HG03558 (cell line): ENCODE results near the gene REXO1.
"Not testable (repeated sequence)": the region's sequence is repeated elsewhere in the genome, so short reads cannot be mapped to it uniquely, and the experiment has no call there.

Source experiments
- ATAC-seq: cut with Tn5 transposase; IDR thresholded peaks from one replicate; pipeline ENCODE4 v1.9.1; 2021; ENCODE audit warnings: moderate number of reproducible peaks; ENCODE audit not compliant: unreplicated experiment; ENCODE audit errors: extremely low read depth

REXO1 gene, protein sequence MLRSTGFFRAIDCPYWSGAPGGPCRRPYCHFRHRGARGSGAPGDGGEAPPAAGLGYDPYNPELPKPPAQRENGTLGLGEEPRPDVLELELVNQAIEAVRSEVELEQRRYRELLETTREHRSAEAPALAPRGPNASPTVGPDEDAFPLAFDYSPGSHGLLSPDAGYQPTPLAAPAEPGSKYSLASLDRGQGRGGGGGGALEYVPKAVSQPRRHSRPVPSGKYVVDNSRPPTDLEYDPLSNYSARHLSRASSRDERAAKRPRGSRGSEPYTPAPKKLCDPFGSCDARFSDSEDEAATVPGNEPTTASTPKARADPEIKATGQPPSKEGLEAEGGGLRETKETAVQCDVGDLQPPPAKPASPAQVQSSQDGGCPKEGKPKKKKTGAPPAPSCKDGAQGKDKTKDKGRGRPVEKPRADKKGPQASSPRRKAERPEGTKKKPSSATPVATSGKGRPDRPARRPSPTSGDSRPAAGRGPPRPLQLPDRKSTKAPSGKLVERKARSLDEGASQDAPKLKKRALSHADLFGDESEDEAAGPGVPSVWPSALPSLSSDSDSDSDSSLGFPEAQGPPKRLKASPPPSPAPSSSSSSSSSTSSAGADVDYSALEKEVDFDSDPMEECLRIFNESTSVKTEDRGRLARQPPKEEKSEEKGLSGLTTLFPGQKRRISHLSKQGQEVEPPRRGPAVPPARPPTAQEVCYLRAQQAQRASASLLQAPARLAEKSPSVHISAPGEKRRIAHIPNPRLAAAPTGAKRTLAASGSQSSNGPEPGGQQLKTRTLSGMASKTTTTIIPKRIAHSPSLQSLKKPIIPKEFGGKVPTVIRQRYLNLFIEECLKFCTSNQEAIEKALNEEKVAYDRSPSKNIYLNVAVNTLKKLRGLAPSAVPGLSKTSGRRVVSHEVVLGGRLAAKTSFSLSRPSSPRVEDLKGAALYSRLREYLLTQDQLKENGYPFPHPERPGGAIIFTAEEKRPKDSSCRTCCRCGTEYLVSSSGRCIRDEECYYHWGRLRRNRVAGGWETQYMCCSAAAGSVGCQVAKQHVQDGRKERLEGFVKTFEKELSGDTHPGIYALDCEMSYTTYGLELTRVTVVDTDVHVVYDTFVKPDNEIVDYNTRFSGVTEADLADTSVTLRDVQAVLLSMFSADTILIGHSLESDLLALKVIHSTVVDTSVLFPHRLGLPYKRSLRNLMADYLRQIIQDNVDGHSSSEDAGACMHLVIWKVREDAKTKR

GRCh38 chr19:1848399-1849131 lies at the start of gene REXO1:
REXO1 (minus strand) TSS chr19:1848483; CDS start chr19:1848358, 125 bp downstream.
- ATAC-seq = peak; percentile 37

GRCh38 chr19:1896508-1896907 lies 48.2 kb upstream of the REXO1 start:
- ATAC-seq = no peak

GRCh38 chr19:1893791-1894190 lies 45.5 kb upstream of the REXO1 start:
- ATAC-seq = no peak

GRCh38 chr19:1889907-1890306 lies 41.6 kb upstream of the REXO1 start:
- ATAC-seq = no peak

DNA sequence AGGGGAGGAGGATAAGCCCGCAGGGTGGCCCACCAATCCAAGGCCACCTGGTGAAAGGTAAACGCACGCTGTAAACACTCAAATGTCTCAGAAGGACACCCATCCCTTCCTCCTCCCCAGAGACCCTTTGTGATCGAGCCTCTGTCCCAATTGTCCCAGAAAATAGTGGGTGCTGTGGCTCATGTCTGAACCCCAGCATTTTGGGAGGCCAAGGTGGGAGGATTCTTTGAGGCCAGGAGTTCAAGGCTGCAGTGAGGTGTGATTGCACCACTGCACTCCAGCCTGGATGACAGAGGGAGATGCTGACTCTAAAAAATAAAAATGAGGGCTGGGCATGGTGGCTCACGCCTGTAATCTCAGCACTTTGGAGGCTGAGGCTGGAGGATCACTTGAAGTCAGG lies 40.1 kb upstream of the REXO1 start:
- no peak for ATAC-seq

DNA sequence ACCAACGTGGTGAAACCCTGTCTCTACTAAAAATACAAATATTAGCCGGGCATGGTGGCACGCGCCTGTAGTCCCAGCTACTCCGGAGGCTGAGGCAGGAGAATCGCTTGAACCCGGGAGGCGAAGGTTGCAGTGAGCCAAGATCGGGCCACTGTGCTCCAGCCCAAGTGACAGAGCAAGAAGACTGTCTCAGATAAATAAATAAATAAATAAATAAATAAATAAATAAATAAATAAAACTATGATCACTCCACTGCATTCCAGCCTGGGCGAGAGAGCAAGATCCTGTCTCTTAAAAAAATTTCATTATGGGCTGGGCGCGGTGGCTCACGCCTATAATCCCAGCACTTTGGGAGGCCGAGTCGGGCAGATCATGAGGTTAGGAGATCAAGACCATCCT lies 38.1 kb upstream of the REXO1 start:
- ATAC-seq = not testable (repeated sequence)

DNA sequence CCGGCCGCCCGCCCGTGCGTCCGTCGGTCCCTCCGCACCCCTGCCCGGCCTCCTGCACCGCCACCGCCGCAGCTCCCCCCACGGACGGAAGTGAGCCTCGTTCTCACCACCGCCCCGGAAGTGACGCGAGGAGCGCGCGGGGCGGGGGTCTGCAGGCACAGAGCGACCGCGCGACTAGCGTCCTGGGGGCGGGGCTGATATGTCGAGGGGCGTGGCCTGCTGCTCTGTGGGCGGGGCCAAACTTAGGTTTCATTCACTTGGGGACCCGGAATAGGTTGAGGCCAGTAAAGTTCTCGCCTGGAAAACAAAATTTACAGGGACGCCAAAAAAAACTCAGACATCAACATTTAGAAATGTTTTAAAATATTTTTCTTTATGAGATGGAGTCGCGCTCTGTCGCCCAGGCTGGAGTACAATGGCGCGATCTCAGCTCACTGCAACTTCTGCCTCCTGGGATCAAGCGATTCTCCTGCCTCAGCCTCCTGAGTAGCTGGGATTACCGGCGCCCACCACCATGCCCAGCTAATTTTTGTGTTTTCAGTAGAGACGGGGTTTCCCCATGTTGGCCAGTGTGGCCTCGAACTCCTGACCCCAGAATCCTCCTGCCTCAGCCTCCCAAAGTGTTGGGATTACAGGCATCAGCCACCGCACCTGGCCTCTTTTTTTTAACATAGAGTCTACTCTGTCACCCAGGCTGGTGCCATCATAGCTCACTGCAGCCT lies 37.3 kb upstream of the REXO1 start, which contains the start of gene ABHD17A:
Gene ABHD17A (minus strand): TSS at position 99 of the 722 bp plus-strand sequence. CDS start 3,930 bp downstream, outside the sequence.
- ATAC-seq = not testable (repeated sequence)

GRCh38 chr19:1884719-1885334 lies 36.5 kb upstream of the REXO1 start:
- ATAC-seq = no peak

- ATAC-seq = no peak
Observed at GRCh38 chr19:1884291-1884718, 36.0 kb upstream of the REXO1 start.

- ATAC-seq = no peak
Observed at GRCh38 chr19:1883784-1884183, 35.5 kb upstream of the REXO1 start.

DNA sequence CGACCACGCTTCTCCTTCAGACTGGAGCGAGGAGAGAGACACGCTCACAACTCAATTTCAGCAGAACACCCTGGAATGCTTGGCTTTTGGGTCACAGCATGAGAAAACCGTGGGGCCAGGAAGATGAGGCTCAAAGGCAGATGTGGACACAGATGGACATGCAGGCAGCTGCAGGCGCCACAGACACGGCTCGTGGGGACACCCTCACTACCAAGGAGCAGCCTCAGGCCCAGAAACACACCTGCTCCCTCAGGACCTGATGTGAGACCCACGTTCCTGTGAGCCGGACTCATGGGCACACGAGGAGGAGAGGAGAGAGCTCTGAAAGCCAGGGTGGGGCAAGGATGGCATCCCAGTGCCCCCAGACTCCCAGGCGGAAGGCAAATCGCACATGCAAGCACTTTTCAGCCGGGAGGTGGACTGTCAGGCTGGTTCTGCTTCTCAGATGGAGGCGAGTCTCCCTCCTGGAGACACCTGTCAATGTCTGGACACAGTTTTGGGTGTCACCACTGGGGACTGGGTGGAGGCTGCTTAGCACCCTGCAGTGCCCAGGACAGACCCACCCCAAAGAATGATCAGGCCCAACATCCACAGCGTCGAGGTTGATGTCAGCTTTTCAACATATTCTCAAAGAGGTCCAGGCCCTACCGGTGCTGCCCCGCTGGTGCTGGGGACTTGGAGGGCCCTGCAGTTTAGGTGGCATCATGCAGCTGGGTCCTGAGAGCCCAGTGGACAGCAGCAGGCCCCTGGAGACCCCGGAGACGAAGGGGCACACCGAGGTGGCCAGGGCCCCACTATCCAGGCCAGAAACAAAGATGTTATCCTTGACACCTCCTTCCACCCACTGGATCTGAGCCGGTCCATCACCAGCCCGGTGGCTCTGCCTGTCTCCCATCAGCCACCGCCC lies 34.8 kb upstream of the REXO1 start:
- ATAC-seq = no peak

DNA sequence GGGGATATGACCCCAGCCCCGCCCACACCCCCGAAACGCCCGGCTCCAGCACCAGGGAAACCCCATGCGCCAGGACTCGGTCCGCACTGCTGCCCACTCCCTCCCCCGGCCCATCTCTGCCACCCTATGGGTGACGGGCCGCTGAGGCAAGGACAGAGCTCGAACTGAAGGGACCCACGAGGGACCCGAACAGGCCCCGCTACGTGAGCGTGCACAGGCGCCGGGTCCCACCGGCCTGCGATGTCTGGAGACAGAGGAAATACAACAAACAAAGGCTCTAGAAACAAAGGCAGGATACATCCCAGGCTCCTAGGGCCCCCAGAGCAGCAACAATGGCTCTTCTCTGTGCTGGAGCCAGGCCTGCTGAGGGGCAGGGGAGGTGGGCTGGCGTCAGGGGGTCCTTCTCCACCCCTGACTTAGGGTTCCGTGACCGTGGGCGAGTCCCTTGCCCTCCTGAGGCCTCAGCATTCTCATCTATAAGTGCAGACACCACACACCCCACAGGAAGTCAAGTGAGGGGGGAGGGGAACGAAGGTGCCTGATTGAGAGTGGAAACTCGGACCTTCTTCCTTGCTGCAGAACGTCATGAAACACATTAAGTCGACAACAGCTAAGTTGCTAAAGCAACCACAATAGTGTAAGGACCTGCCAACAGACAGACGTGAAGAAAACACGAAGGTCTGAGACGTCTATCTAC lies 34.0 kb upstream of the REXO1 start:
- ATAC-seq = no peak

GRCh38 chr19:1881393-1882088 lies 33.3 kb upstream of the REXO1 start:
- not testable (repeated sequence) for ATAC-seq

GRCh38 chr19:1880611-1881392 lies 32.5 kb upstream of the REXO1 start:
- no peak for ATAC-seq

GRCh38 chr19:1879982-1880381 lies 31.7 kb upstream of the REXO1 start:
- ATAC-seq = not testable (repeated sequence)

GRCh38 chr19:1878583-1878982 lies 30.3 kb upstream of the REXO1 start:
- not testable (repeated sequence) for ATAC-seq
